Activated CD8-positive, alpha-beta memory T cell treated with anti-CD3 and anti-CD28 coated beads for 4 hours (primary cell): ENCODE measurements around the gene MEIG1.
A peak's percentile ranks its signal among the peaks of the same experiment; 100 is the strongest.
"Not testable (repeated sequence)": the region's sequence is repeated elsewhere in the genome, so short reads cannot be mapped to it uniquely, and the experiment has no call there.

ENCODE experiments used
- DNase-seq, 2 donors: peaks; one replicate each; pipeline ENCODE4 v3.0.0-alpha.2; 2020; ENCODE audit warnings: low read depth in 2 of 2

MEIG1 gene, protein sequence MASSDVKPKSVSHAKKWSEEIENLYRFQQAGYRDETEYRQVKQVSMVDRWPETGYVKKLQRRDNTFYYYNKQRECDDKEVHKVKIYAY

DNA sequence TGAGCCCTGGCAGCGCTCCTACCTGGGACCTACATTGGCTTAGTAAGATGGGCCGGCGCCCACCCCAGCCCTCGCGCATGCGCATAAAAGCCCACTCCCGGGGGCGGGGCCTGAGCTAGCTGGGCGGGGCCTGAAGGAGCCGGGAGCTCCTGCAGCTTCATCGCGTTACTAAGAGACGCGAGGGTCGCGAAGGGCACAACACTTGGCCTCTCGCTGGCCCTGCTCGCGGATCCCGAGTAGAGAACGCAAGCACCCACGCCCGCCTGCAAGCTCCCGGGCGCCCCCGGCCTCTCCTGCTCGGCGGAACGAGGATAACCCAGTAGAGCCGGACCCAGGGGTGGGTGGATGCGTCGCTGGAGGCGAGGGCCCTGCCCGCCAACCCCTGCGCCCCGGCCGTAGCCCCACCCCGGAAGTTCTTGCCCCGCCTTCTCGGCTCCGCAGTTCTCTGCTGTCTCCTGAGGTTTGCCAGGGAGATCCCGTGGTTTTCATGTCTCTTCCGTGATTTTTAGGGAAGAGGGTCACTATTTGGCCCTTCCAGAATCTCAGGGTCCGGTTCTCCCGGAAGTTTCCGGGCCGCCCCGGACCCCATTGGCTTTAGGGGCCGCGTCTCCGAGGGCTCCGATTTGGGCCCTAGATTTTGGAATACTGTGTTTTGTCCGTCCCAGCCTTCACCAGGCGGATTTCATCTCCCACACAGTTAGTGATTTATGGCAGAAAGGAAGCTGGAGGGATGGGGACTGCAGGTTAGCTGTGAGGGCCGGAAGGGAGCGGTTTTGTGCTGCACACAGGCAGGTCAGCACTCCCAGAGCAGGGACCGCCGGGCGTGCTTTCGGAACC lies at the start of gene MEIG1:
Gene MEIG1, plus strand, starts transcription at position 168 of the 837 bp plus-strand sequence. CDS start 7,081 bp downstream, outside the sequence.
- DNase-seq, result peak; percentile 81 to 91

DNA sequence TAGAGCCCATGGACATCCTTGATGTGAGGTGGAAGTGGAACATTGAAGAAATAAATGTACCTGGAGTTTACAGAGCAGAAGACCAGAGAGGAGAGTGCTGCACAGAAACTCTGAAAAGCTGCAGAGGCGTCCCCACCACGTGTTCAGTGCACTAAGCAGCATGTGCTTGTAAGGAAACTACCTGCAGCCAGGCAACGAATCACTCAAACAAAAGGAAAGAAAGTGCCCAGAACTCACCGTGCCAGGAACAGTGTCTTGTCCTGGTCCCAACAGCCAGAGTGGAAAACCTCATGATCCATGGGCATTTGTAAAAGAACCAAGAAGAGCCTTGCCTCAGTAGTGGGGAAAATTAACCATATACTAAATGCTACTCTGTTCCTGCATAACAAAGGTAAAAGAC lies 48.2 kb upstream of the MEIG1 start:
- DNase-seq, result no peak

DNA sequence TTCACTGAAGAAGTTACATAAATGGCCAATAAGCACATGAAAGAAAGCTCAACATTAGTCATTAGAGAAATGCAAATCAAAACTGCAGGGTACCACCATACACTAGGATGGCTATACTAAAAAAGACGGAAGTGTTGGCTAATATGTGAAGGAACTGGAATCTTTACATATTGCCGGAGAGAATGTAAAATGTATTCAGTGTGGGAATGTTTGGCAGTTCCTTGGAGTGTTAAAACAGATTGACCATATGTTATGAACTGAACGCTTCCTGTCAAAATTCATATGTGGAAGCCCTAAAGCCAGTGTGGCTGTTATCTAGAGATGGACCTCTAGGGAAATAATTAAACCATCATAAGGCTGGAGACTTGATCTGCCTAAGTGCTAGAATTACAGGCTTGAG lies 47.4 kb upstream of the MEIG1 start:
- no peak for DNase-seq

DNA sequence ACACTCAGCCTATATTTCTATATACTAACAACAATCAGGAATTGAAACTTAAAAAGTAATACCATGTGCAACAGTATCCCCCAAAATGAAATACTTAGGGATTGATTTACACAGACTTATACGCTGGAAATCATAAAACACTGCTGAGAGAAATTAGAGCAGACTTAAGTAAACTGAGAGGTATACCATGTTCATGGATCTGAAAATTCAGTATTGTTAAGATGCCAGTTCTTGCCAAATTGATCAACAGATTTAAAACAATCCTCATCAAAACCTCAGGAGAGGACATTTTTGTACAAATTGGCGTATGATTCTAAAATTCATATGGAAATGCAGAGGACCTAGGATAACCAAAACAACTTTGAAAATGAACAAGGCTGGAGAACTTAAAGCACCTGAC lies 42.6 kb upstream of the MEIG1 start:
- no peak for DNase-seq

DNA sequence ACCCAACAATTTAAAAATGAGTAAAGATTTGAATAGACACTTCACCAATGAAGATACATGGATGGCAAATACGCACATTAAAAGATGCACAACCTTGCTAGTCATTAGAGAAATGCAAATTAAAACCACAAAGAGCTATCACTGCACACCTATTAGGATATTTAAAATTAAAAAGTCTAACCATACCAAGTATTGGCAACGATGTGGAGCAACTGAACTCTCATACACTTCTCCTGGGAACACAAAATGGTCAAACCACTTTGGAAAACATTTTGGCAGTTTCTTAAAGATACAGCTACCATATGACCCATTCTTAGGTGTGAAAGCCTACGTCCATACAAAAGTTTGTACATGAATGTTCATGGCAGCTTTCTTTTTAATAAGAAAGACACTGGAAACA lies 41.4 kb upstream of the MEIG1 start:
- DNase-seq, result no peak

DNA sequence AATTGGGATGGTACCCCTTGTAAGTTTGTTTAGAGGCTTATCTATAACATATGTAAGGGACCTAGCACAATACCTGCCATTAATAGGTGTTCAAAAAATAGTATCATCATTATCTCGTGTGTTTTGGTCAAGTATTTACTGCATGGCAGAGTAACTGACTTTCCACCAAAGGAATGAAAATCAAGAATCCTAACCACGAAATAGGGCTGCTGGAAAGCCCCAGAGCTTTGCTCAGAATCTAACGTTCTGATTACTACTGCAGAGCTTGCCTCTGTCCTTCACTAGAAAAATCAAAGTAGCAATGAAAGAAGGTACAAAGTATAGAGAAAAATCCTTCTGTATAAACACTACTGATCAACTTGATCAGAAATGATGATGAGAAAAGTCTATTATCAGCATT lies 40.2 kb upstream of the MEIG1 start:
- DNase-seq, result no peak

DNA sequence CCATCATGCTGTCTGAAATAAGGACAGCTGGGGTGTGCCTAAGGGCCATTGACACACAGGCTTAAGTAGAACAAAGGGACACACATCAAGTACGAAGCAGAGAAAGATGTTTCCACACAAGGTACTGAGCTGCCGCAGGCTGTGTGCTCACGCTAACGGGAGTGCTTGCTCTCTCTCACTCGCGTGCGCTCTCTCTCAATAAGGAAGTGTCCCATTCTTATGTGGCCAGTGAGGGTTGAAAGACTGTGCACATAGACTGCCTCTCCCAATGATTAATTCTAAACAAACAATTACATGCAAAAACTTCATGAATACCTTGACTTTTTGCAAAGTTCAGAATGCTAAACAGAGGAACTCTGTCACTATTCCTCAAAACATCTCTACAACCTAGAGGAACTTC lies 35.2 kb upstream of the MEIG1 start:
- no peak for DNase-seq

DNA sequence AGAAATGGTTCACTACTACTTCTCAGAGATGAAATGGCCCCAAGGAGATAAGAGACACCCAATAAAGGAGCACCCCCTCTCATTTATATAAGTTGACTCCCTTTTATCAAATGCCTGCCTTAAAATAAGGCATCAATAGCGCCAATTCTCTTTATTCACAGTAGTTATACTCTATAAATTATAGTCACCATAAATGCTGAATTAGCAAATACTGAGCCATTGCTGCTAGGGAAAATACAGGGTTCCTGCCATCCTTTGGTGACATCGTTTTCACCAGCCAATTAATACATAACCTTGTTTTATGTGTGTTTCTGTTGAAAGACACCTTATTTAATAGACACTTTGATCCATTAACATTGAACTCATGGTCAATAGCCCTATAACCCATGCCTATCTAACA lies 33.9 kb upstream of the MEIG1 start:
- DNase-seq, result no peak

DNA sequence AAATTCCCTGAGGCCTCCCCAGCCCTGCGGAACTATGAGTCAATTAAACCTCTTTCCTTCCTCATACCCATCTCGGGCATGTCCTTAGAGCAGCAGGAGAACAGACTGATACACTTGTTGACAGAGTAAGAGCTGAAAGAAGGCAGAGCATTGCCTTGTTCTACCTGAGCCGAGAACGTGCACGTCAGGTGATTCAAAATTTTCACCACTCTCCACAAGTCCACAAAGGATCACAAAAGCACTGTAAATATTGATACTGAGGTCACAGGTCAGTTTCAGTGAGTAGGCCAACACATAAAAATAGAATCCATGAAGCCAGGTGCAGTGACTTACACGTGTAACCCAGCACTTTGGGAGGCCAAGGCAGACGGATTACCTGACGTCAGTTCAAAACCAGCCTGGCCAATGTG lies 33.1 kb upstream of the MEIG1 start:
- no peak for DNase-seq

DNA sequence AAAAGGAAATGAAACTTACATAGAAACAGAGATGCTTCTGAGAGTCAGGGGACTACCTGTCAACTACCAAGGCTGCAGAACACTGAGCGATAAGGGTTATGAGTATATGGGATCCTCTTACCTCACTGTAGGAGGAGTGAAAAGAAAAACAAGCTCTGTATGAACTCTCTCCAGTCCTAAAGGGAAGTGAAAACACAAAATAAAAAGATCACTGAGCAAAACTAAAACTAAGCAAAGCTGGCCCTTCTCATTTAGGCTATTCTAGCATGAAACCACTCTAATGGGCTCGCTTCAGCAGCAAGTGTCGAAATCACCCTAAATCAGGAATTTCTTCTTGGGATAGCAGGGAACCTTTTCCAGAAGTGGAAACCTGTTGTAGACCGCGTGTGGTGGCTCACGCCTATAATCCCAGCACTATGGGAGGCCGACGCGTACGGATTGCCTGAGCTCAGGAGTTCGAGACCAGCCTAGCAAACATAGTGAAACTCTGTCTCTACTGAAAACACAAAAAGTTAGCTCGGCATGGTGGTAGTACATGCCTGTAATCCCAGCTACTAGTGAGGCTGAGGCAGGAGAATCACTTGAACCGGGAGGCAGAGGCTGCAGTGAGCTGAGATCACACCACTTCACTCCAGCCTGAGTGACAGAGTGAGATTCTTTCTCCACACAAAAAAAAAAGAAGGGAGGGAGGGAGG lies 32.3 kb upstream of the MEIG1 start:
- DNase-seq, result no peak

DNA sequence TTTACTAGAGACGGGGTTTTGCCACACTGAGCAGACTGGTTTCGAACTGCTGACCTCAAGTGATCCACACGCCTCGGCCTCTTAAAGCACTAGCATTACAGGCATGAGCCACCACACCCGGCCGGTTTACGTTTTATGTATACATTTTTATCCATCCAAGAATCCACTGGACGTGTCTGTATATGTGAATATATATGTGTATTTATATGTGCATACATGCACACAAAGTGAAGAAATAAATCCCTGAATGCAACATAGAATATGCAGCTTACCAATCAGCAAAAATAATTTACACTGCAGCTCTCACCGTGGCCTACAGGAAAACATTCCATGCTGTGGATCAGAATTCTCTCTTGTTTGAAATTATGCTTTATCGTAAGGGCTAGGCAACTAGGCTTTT lies 28.6 kb upstream of the MEIG1 start:
- DNase-seq, result no peak

DNA sequence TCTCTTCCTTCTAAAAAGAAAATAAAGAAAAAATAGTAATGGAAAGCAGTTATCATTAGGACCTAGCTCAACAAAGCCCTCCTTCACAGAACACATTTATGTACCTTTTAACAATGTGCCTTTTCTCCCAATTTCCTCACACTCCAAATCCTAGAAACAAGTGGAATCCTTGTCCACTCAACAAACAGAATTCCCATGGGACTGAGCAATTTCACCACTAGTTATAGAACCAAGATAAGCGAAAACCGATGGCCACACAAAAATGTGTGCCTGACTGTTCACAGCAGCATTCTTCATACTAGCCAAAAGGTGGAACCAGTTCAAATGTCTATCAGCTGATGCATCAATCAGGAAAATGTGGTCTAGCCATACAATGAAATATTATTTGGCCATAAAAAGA lies 22.6 kb upstream of the MEIG1 start:
- DNase-seq, result no peak

DNA sequence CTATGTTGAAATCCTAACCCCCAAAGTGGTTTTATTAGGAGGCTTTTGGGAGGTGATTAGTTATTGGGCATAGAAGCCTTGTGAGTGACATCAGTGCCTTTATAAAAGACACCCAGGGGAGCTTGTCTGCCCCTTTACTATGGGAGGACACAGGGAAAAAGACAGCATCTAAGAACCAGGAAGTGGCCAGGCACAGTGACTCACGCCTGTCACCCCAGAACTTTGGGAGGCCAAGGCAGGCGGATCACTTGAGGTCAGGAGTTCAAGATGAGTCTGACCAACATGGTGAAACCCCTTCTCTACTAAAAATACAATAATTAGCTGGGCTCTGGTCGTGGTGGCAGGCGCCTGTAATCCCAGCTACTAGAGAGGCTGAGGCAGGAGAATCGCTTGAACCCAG lies 20.2 kb upstream of the MEIG1 start:
- DNase-seq, result not testable (repeated sequence)

DNA sequence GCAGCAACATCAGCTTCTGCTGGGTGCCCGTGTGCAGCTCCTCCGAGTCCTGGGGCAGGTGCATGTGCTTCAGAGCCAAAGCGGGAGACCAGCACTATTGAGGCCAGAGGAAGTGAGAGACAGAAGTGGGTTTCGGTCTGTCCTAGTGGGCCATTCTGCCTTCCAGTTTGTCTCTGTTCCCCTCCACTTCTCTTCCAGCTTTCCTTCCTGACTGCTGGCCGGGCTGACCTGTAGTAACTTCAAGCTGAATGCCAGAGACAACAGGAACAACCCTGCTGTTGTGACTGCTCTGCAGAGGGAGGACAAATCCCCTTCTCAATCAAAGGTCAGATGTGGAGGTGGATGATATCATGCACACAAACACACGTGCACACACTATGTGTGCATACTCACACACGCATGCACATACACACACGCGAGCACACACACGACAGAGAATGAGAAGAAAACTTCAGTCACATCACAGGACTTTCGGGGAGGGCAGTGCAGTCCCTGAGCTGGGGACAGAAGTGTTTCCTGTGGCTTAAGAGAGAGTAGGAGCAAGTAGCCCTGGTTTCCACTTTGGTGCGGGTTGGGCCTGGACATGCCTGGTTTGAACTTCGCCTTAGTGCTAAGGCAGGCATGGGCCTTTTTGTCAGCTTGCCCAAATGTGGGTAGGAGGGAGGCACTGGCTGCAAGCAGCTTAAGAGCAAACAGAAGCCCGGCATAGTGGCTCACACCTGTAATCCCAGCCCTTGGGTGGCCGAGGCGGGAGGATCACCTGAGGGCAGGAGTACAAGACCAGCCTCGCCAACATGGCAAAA lies 16.8 kb upstream of the MEIG1 start:
- DNase-seq, result not testable (repeated sequence)

DNA sequence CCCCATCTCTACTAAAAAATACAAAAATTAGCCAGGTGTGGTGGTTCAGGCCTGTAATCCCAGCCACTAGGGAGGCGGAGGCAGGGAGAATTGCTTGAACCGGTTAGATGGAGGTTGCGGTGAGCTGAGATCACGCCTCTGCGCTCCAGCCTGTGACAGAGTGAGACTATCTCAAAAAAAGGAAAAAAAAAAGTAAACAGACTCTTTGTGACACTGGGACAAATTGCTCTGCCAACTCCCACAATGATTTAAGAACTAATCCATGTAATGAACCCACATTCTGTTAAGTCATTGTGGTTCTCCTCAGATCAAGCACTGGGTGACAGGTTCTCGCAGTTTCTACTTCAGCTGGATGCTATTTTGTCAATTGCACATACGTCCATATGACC lies 16.2 kb upstream of the MEIG1 start:
- DNase-seq, result not testable (repeated sequence)

DNA sequence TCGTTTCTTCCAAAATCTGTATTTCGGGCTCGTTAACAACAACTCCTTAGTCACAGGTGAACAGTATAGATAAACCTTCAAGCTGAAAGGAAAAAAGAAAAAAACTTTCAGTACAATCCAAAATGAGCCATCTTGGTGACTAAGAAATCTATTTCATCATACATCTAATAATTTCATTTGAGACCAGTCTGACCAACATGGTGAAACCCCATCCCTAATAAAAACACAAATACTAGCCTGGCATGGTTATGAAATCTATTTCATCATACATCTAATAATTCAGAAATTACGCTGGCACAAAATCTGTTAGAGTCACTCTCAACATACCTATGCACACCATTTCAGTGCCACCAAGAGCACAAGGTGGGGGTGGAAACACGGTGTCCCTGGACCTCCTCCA lies 14.1 kb upstream of the MEIG1 start:
- DNase-seq, result no peak

DNA sequence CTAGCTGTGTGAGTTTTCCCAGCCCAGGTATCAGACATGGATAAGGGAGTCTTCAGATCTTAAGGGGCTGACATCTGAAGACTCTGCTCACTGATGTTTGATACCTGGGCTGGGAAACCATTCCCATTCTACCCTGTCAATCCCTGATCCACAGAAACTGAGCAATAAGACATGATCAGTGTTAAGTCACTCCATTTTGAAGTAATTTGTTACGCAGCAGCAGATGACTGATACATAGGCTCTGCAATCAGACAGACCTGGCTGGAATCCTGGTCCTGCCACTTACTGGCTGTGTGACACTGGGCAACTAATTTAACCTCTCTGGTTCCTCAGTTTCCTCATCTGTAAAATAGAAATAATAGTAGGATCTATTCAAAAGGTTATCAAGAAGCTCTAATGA lies 11.9 kb upstream of the MEIG1 start:
- DNase-seq, result no peak

DNA sequence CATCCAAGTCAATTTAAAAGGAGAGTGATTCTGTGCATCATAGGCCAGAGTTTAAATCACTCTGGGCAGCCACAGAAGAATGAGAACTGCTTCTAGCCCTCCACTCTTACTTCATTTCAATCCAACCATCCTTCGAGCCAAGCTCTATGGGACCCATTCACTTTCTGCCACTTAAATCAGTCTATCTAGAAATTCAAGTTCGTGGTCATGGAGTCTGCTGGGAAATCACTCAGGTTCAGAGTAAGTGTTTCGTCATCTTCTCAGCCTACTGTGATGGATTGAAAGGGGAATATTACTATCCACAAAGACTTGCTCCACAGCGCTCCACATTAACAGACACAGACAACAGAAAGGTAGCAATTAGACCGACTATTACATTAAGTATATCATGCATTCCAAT lies 9.9 kb upstream of the MEIG1 start:
- DNase-seq, result no peak

DNA sequence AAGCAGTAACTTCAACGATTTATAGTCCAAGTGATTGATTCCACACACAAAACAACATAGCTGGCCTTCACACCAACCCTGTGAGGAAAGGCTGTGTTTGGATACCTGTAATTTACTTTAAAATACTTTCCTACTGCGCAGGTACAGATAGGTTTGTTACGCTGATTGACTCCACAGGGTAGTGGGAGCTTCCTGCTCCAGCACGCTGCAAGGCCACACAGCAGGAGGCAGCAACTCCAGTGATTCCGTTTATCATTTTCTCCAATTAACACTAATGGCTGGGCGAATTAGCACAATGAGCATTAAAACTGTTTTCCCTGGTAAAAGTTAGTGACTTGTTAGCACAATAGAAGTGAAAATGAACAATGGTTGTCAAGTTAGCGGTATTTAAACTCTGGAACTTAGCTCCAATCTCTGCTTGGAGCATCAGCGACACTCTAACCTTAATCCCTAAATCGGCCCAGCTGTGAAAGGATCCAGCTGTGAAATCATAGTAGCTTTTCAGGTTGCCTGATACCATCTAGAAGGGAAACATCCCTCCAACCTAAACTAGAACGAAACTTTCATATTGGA lies 6.3 kb upstream of the MEIG1 start:
- DNase-seq, result no peak

DNA sequence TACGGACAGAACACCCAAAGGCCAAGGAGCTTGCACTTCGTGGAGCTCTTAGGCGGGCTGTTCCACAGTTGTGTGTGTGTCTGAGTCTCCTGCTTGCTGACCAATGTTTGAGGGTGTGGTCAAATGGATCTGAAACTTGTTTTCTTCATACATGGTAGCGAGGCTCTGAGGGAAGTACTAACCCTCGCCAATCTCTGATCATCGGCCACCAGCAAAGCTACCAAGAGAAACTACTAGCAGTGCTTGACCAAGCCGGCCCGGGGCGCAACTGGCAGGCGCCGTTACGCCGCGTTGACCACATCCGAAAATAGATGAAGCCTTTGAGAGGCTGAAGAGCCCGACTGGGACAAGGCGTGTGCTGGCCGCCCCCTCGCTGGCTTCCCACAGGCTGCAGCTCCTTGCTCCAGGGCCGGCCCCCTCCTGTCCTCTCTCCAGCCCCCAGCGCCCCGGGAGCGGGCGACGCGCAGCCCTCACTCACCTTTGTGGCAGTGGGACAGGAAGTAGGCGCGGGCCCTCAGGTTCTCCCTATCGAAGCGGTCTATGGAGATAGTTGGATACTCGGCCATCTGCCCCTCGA lies 5.7 kb upstream of the MEIG1 start:
- no peak for DNase-seq

DNA sequence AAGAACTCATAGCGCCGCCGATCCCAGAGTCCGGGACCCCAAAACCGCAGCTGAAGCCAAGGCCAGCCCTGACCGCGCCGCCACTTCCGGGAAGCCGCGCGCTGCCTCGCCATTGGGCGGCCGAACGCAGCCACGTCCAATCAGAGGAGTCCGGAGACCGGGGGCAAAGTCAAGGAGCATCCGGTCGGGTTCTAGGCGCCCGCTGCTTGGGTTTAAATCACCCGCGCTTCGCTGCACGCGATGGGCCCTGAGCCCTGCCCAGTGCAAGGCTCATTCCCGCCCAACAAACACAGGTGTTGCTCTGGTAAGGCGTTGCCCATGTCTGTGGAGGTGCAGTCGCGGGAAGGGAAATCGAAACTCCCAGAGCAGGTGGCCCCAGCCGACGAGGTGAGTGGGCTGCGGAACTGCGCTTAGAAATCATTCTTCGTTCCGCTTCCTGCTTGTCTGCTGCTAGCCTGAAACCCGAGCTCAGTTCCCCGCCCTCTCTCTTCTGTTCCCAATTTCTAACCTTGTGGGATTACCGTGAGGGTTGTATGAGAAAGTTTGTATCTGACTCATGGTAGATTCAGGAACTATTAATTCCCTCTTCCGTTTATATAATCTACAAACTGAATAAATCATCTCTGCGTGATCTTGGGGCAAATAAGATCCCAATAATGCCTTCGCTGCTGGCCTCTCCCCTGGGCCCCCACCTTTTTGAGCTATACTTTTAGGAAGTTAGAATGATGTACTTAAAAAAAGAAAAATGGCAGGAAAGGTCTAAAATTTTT lies 5.0 kb upstream of the MEIG1 start, which contains the start of gene DCLRE1C:
Gene DCLRE1C, minus strand, starts transcription at position 96 of the 770 bp plus-strand sequence. Its CDS starts 86 bp downstream, at position 10.
- DNase-seq, result peak; percentile 76
